Suprapubic skin (tissue), 3 donors: ENCODE results near the gene ANGEL1.

Experiments used
- POLR2A ChIP-seq, 2 donors: fragments of 450-650 bp; IDR thresholded peaks; one replicate each; pipeline ENCODE4 v1.6.1; 2017; ENCODE audit warnings: antibody characterized with exemption in 2 of 2, mild to moderate bottlenecking in 2 of 2, moderate library complexity in 2 of 2
- TF ChIP-seq, protein P1 (sequence below), 2 donors: fragments of 200-600 bp in 1 of 2; fragments of 450-650 bp in 1 of 2; sonication (generic) in 1 of 2; IDR thresholded peaks; one replicate each; pipeline ENCODE4 v1.5.1; 2016 to 2019; ENCODE audit warnings: antibody characterized with exemption in 2 of 2, mild to moderate bottlenecking in 1 of 2, moderate library complexity in 1 of 2

DNA sequence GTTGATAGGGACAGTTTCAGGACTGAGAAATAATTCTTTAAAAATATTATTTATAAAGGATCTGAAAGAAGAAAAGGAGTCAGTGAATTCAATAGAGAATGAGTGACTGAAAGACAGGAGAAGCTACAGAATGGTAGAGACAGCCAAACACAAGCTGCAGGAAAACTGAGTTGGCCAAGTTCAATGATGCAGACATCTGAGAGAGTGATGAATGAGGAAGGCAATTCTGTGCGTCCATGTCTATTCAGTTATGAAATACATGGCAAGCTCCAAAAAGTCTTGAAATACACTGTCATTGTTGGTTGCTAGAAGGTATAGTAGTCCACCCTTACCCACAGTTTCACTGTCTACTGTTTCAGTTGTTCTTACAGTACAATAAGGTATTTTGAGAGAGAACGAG is 20.3 kb upstream of the ANGEL1 start:
- TF ChIP-seq, protein P1, sequence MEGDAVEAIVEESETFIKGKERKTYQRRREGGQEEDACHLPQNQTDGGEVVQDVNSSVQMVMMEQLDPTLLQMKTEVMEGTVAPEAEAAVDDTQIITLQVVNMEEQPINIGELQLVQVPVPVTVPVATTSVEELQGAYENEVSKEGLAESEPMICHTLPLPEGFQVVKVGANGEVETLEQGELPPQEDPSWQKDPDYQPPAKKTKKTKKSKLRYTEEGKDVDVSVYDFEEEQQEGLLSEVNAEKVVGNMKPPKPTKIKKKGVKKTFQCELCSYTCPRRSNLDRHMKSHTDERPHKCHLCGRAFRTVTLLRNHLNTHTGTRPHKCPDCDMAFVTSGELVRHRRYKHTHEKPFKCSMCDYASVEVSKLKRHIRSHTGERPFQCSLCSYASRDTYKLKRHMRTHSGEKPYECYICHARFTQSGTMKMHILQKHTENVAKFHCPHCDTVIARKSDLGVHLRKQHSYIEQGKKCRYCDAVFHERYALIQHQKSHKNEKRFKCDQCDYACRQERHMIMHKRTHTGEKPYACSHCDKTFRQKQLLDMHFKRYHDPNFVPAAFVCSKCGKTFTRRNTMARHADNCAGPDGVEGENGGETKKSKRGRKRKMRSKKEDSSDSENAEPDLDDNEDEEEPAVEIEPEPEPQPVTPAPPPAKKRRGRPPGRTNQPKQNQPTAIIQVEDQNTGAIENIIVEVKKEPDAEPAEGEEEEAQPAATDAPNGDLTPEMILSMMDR (IDR thresholded peaks at IDR 0.05): no peak
- TF ChIP-seq POLR2A (IDR thresholded peaks at IDR 0.05): no peak
